HEK293 (cell line): ENCODE measurements around the gene SLBP.

ENCODE experiments used
- CTCF ChIA-PET: fragments of 350-600 bp; formaldehyde crosslinking; extraction: SDS; loops from one replicate; lab custom pipeline; 2021; ENCODE audit warnings: antibody characterized with exemption; lab: Yijun Ruan, JAX
- POLR2A ChIA-PET: fragments of 300-600 bp; formaldehyde crosslinking; extraction: SDS; loops from one replicate; lab custom pipeline; 2020; ENCODE audit warnings: antibody characterized with exemption, inconsistent platforms; lab: Yijun Ruan, JAX
- H3K27ac ChIP-seq: fragments of 200-500 bp; sonication (Bioruptor generic); 2 replicates; pipeline ENCODE4 v1.5.1; 2014; ENCODE audit warnings: low read depth, low read length, control low read depth, inconsistent platforms; ENCODE audit errors: extremely low read depth
- H3K36me3 ChIP-seq, 2 experiments: fragments of 200-500 bp in 1 of 2; sonication (Bioruptor generic) in 1 of 2; 1 replicate in 1 of 2; 2 replicates in 1 of 2; pipeline ENCODE4 v1.5.1; 2014 to 2017; ENCODE audit warnings: inconsistent platforms in 2 of 2, low read length in 2 of 2; ENCODE audit not compliant: control insufficient read depth in 2 of 2, insufficient read depth in 1 of 2
- H3K4me1 ChIP-seq: fragments of 200-500 bp; sonication (Bioruptor generic); 2 replicates; pipeline ENCODE4 v1.5.1; 2014; ENCODE audit warnings: mild to moderate bottlenecking, low read length, inconsistent platforms; ENCODE audit not compliant: control insufficient read depth, insufficient read depth
- H3K4me3 ChIP-seq: 2 replicates; pipeline ENCODE4 v1.5.1; 2011; ENCODE audit warnings: low read depth, mild to moderate bottlenecking, control low read depth, low read length, moderate library complexity
- H3K9me3 ChIP-seq: fragments of 200-500 bp; sonication (Bioruptor generic); 2 replicates; pipeline ENCODE4 v1.5.1; 2014; ENCODE audit warnings: low read depth, low read length, inconsistent platforms; ENCODE audit not compliant: control insufficient read depth, insufficient read depth
- EGR2 ChIP-seq: fragments of 450-650 bp; formaldehyde crosslinking; IDR thresholded peaks from 2 replicates; pipeline ENCODE4 v1.5.1; 2016; ENCODE audit warnings: low read depth, missing biosample characterization, missing genetic modification characterization
- KLF16 ChIP-seq: fragments of 450-650 bp; formaldehyde crosslinking; IDR thresholded peaks from 2 replicates; pipeline ENCODE4 v1.5.1; 2017; ENCODE audit warnings: missing biosample characterization, missing genetic modification characterization
- KLF8 ChIP-seq: fragments of 450-650 bp; formaldehyde crosslinking; IDR thresholded peaks from 2 replicates; pipeline ENCODE4 v1.5.1; 2016; ENCODE audit warnings: missing biosample characterization, missing genetic modification characterization
- OSR2 ChIP-seq: fragments of 450-650 bp; formaldehyde crosslinking; IDR thresholded peaks from 2 replicates; pipeline ENCODE4 v1.5.1; 2016; ENCODE audit warnings: missing biosample characterization, missing genetic modification characterization
- RBAK ChIP-seq: fragments of 450-650 bp; formaldehyde crosslinking; IDR thresholded peaks from 2 replicates; pipeline ENCODE4 v1.5.1; 2016; ENCODE audit warnings: missing biosample characterization, missing genetic modification characterization
- REPIN1 ChIP-seq: fragments of 450-650 bp; formaldehyde crosslinking; IDR thresholded peaks from 2 replicates; pipeline ENCODE4 v1.5.1; 2017; ENCODE audit warnings: missing biosample characterization, missing genetic modification characterization, low read depth
- SCRT2 ChIP-seq: fragments of 450-650 bp; formaldehyde crosslinking; IDR thresholded peaks from 2 replicates; pipeline ENCODE4 v1.5.1; 2016; ENCODE audit warnings: missing biosample characterization, missing genetic modification characterization
- SETDB1 ChIP-seq: IDR thresholded peaks from one replicate; pipeline ENCODE4 v1.6.1; 2017; ENCODE audit warnings: mild to moderate bottlenecking, low read length, moderate library complexity, mixed read lengths; ENCODE audit not compliant: insufficient read length
- TCF7L2 ChIP-seq: IDR thresholded peaks from 2 replicates; pipeline ENCODE4 v1.6.1; 2011; ENCODE audit warnings: low read depth, mild to moderate bottlenecking, inconsistent platforms, low read length, moderate library complexity, borderline replicate concordance
- ZBTB1 ChIP-seq: fragments of 450-650 bp; formaldehyde crosslinking; IDR thresholded peaks from 2 replicates; pipeline ENCODE4 v1.5.1; 2016; ENCODE audit warnings: missing biosample characterization, missing genetic modification characterization
- ZBTB7A ChIP-seq: fragments of 450-650 bp; formaldehyde crosslinking; IDR thresholded peaks from 2 replicates; pipeline ENCODE4 v1.5.1; 2016; ENCODE audit warnings: low read depth, missing biosample characterization, missing genetic modification characterization
- ZNF146 ChIP-seq: fragments of 450-650 bp; formaldehyde crosslinking; IDR thresholded peaks from 2 replicates; pipeline ENCODE4 v1.5.1; 2016; ENCODE audit warnings: missing biosample characterization, missing genetic modification characterization
- ZNF2 ChIP-seq: fragments of 450-650 bp; formaldehyde crosslinking; IDR thresholded peaks from 2 replicates; pipeline ENCODE4 v1.5.1; 2016; ENCODE audit warnings: missing biosample characterization, missing genetic modification characterization
- ZNF24 ChIP-seq: fragments of 450-650 bp; formaldehyde crosslinking; IDR thresholded peaks from 2 replicates; pipeline ENCODE4 v1.5.1; 2016; ENCODE audit warnings: missing biosample characterization, missing genetic modification characterization
- ZNF335 ChIP-seq: fragments of 450-650 bp; formaldehyde crosslinking; conservative IDR thresholded peaks from 2 replicates; pipeline ENCODE4 v1.5.1; 2016; ENCODE audit warnings: missing biosample characterization, missing genetic modification characterization
- ZNF354C ChIP-seq: fragments of 450-650 bp; formaldehyde crosslinking; IDR thresholded peaks from 2 replicates; pipeline ENCODE4 v1.5.1; 2016; ENCODE audit warnings: missing biosample characterization, missing genetic modification characterization, low read depth, borderline replicate concordance
- ZNF433 ChIP-seq: fragments of 450-650 bp; formaldehyde crosslinking; IDR thresholded peaks from 2 replicates; pipeline ENCODE4 v1.5.1; 2016; ENCODE audit warnings: missing biosample characterization, missing genetic modification characterization, low read depth
- ZNF549 ChIP-seq: fragments of 450-650 bp; IDR thresholded peaks from 2 replicates; pipeline ENCODE4 v1.5.1; 2018; ENCODE audit warnings: missing biosample characterization, missing genetic modification characterization, mild to moderate bottlenecking, inconsistent platforms, moderate library complexity
- ZNF558 ChIP-seq: fragments of 450-650 bp; formaldehyde crosslinking; IDR thresholded peaks from 2 replicates; pipeline ENCODE4 v1.5.1; 2016; ENCODE audit warnings: missing biosample characterization, missing genetic modification characterization
- ZNF561 ChIP-seq: fragments of 450-650 bp; IDR thresholded peaks from 2 replicates; pipeline ENCODE4 v1.5.1; 2018; ENCODE audit warnings: missing biosample characterization, missing genetic modification characterization, borderline replicate concordance
- ZNF585B ChIP-seq: fragments of 450-650 bp; formaldehyde crosslinking; IDR thresholded peaks from 2 replicates; pipeline ENCODE4 v1.5.1; 2016; ENCODE audit warnings: missing biosample characterization, missing genetic modification characterization
- ZNF707 ChIP-seq: fragments of 450-650 bp; formaldehyde crosslinking; IDR thresholded peaks from 2 replicates; pipeline ENCODE4 v1.5.1; 2016; ENCODE audit warnings: missing biosample characterization, missing genetic modification characterization
- ZNF76 ChIP-seq: fragments of 450-650 bp; formaldehyde crosslinking; IDR thresholded peaks from 2 replicates; pipeline ENCODE4; 2016; ENCODE audit warnings: low read depth, missing biosample characterization, missing genetic modification characterization, borderline replicate concordance
- ZNF785 ChIP-seq: fragments of 450-650 bp; formaldehyde crosslinking; IDR thresholded peaks from 2 replicates; pipeline ENCODE4 v1.5.1; 2016; ENCODE audit warnings: missing biosample characterization, missing genetic modification characterization
- ZSCAN23 ChIP-seq: fragments of 450-650 bp; formaldehyde crosslinking; IDR thresholded peaks from 2 replicates; pipeline ENCODE4 v1.5.1; 2016; ENCODE audit warnings: missing biosample characterization, missing genetic modification characterization
- TF ChIP-seq, protein P1 (sequence below): fragments of 450-650 bp; formaldehyde crosslinking; IDR thresholded peaks from 2 replicates; pipeline ENCODE4 v1.5.1; 2016; ENCODE audit warnings: missing biosample characterization, missing genetic modification characterization
- TF ChIP-seq, protein P2 (sequence below): fragments of 450-650 bp; formaldehyde crosslinking; IDR thresholded peaks from 2 replicates; pipeline ENCODE4 v1.5.1; 2016; ENCODE audit warnings: missing biosample characterization, missing genetic modification characterization
- TF ChIP-seq, protein P3 (sequence below): fragments of 450-650 bp; formaldehyde crosslinking; IDR thresholded peaks from 2 replicates; pipeline ENCODE4 v1.5.1; 2016; ENCODE audit warnings: missing biosample characterization, missing genetic modification characterization

The SLBP gene

DNA sequence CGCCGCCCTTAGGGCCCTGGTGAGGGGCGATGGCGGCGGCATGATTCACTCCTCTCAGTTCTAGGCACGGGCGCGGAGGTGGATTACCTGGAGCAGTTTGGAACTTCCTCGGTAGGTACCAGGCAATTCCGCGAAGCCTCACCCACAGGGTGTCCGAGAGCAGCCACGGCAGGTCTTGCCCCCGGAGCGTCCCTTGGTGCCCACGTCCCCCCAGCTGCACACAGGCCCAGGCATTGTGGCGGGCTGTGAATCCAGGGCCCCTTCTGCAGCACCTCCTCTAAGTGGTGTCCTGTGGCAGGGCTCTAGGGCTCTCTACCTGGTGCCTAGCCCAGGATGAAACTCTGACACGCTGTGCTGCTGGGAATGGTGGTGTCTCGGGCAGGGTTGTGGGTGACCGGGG is 23.1 kb upstream of the SLBP start:
- H3K27ac ChIP-seq, result no peak overlapping the region
- no peak overlapping the region for H3K4me3 ChIP-seq
- H3K36me3 ChIP-seq, result peaks cover 22 to 100% of the 10 kb centered on the region in 2 experiments; a peak in 2 of 3 replicates
- H3K9me3 ChIP-seq, result no peaks in the 10 kb centered on the region
- TF ChIP-seq RBAK (tag by site-specific recombination) (no peak), ZNF785 (tag by site-specific recombination) (no peak), ZNF146 (tag by site-specific recombination) (no peak), REPIN1 (tag by site-specific recombination) (no peak), ZNF354C (tag by site-specific recombination) (no peak), ZNF433 (no peak), SCRT2 (tag by site-specific recombination) (no peak), ZNF707 (no peak), ZNF549 (tag by site-specific recombination) (no peak), ZNF585B (no peak), ZBTB7A (no peak)
- TF ChIP-seq, protein P1, sequence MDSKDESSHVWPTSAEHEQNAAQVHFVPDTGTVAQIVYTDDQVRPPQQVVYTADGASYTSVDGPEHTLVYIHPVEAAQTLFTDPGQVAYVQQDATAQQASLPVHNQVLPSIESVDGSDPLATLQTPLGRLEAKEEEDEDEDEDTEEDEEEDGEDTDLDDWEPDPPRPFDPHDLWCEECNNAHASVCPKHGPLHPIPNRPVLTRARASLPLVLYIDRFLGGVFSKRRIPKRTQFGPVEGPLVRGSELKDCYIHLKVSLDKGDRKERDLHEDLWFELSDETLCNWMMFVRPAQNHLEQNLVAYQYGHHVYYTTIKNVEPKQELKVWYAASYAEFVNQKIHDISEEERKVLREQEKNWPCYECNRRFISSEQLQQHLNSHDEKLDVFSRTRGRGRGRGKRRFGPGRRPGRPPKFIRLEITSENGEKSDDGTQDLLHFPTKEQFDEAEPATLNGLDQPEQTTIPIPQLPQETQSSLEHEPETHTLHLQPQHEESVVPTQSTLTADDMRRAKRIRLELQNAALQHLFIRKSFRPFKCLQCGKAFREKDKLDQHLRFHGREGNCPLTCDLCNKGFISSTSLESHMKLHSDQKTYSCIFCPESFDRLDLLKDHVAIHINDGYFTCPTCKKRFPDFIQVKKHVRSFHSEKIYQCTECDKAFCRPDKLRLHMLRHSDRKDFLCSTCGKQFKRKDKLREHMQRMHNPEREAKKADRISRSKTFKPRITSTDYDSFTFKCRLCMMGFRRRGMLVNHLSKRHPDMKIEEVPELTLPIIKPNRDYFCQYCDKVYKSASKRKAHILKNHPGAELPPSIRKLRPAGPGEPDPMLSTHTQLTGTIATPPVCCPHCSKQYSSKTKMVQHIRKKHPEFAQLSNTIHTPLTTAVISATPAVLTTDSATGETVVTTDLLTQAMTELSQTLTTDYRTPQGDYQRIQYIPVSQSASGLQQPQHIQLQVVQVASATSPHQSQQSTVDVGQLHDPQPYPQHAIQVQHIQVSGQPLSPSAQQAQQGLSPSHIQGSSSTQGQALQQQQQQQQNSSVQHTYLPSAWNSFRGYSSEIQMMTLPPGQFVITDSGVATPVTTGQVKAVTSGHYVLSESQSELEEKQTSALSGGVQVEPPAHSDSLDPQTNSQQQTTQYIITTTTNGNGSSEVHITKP (tag by site-specific recombination), result no peak
- ChIA-PET POLR2A (no interaction called here), CTCF (no interaction called here)
- H3K4me1 ChIP-seq, result no peaks in the 10 kb centered on the region

DNA sequence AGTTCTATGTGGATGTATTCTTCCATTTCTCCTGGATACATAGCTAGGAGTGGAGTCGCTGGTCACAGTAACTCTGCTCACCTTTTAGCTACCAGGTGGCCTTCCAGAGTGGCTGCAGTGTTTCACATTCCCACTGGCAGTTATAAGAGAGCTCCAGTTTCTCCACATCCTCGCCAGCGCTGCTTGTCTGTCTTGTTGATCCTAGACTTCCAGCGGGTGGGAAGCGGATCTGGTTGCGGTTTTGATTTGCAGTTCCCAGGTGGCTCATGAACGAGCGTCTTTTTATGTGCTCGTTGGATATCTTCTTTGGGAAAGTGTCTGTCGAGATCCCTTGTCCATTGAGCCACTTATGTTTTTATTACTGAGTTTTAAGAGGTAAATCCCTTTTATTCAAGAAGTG is 20.8 kb upstream of the SLBP start:
- CTCF ChIA-PET, result interaction anchor here (1.0 to 2.0 kb wide), 2 partner anchors 13 to 15 kb away, joined by 3 to 9 read pairs; no protein-coding TSS in a partner anchor
- H3K36me3 ChIP-seq, result peaks cover 26 to 98% of the 10 kb centered on the region in 2 experiments; a peak in 2 of 3 replicates
- H3K9me3 ChIP-seq, result no peaks in the 10 kb centered on the region
- POLR2A ChIA-PET, result interaction anchor here (0.8 kb wide), 1 partner anchor 12 kb away, joined by 3 read pairs; the partner anchor contains the start of genes TACC3 and TMEM129
- no peak for TF ChIP-seq EGR2 (tag by site-specific recombination)
- TF ChIP-seq KLF16, result no peak
- TF ChIP-seq KLF8 (tag by site-specific recombination), result no peak
- TF ChIP-seq ZNF76 (tag by site-specific recombination), result no peak
- no peak for TF ChIP-seq ZNF561 (tag by site-specific recombination)
- no peak for TF ChIP-seq ZSCAN23 (tag by site-specific recombination)
- TF ChIP-seq, protein P2, sequence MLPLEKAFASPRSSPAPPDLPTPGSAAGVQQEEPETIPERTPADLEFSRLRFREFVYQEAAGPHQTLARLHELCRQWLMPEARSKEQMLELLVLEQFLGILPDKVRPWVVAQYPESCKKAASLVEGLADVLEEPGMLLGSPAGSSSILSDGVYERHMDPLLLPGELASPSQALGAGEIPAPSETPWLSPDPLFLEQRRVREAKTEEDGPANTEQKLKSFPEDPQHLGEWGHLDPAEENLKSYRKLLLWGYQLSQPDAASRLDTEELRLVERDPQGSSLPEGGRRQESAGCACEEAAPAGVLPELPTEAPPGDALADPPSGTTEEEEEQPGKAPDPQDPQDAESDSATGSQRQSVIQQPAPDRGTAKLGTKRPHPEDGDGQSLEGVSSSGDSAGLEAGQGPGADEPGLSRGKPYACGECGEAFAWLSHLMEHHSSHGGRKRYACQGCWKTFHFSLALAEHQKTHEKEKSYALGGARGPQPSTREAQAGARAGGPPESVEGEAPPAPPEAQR, result no peak
- TF ChIP-seq TCF7L2, result no peak
- no peak for TF ChIP-seq ZNF24 (tag by site-specific recombination)
- TF ChIP-seq ZNF549 (tag by site-specific recombination), result no peak
- no peak for TF ChIP-seq ZBTB1
- no peak for TF ChIP-seq SETDB1
- TF ChIP-seq ZNF335 (tag by site-specific recombination), result no peak
- no peak for TF ChIP-seq ZNF2 (tag by site-specific recombination)
- TF ChIP-seq OSR2, result no peak
- no peak for TF ChIP-seq ZNF558 (tag by site-specific recombination)
- TF ChIP-seq, protein P3, sequence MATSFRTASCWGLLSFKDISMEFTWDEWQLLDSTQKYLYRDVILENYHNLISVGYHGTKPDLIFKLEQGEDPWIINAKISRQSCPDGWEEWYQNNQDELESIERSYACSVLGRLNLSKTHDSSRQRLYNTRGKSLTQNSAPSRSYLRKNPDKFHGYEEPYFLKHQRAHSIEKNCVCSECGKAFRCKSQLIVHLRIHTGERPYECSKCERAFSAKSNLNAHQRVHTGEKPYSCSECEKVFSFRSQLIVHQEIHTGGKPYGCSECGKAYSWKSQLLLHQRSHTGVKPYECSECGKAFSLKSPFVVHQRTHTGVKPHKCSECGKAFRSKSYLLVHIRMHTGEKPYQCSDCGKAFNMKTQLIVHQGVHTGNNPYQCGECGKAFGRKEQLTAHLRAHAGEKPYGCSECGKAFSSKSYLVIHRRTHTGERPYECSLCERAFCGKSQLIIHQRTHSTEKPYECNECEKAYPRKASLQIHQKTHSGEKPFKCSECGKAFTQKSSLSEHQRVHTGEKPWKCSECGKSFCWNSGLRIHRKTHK (tag by site-specific recombination), result no peak
- TF ChIP-seq, all 188 proteins: peak for 0
- H3K4me1 ChIP-seq, result no peaks in the 10 kb centered on the region
- H3K27ac ChIP-seq, result no peak overlapping the region
- H3K4me3 ChIP-seq, result no peak overlapping the region
